HepG2 (cell line): Measurements from ENCODE around the gene L1CAM. TPM values are rescaled to one million over a fixed set of nuclear protein-coding genes. Genes with fewer than 3 reads are reported as not detected.

ENCODE experiments used
- ATAC-seq: fragments of 200-7000 bp; cut with Tn5 transposase; 3 replicates; pipeline ENCODE4 v1.9.1; 2020; ENCODE audit warnings: mild to moderate bottlenecking, moderate library complexity
- BruUV-seq: library from RNA; stranded (reverse); fragments of 400-500 nt; replicated peaks from 2 replicates; lab custom pipeline; 2021; lab: Mats Ljungman, UMichigan
- CTCF ChIA-PET: fragments of 300-600 bp; formaldehyde crosslinking; extraction: SDS; loops from one replicate; lab custom pipeline; 2021; ENCODE audit warnings: low total read pairs, inconsistent platforms, low intra/inter-chr PET ratio; lab: Yijun Ruan, JAX
- POLR2A ChIA-PET: fragments of 350-600 bp; sonication (Branson Sonifier 250); formaldehyde crosslinking; loops from one replicate; lab custom pipeline; 2020; ENCODE audit warnings: antibody characterized with exemption, inconsistent platforms; lab: Yijun Ruan, JAX
- DNase-seq: peaks from one replicate; pipeline ENCODE4 v3.0.0-alpha.2; 2015; ENCODE audit warnings: low spot score
- FAIRE-seq: peaks from 3 replicates; lab custom pipeline; 2011; peaks lifted over from hg19 to GRCh38; lab: Jason Lieb, UNC
- H2AFZ ChIP-seq: one replicate; pipeline ENCODE4 v1.6.1; 2011; ENCODE audit warnings: low read length, inconsistent platforms
- H3K27ac ChIP-seq: fragments of 300-600 bp; 3 replicates; pipeline ENCODE4 v1.8.0; 2011; ENCODE audit warnings: mixed run types, mild to moderate bottlenecking, mixed read lengths, low read length, inconsistent platforms; ENCODE audit not compliant: insufficient read depth; ENCODE audit errors: extremely low read length
- H3K27me3 ChIP-seq, 2 experiments: fragments of 200-600 bp in 1 of 2; 2 replicates in 1 of 2; 3 replicates in 1 of 2; pipeline versions ENCODE4 v1.6.0 to v1.8.0; 2011; ENCODE audit warnings: low read length in 2 of 2, mild to moderate bottlenecking in 2 of 2, moderate library complexity in 2 of 2, inconsistent platforms in 1 of 2; ENCODE audit not compliant: insufficient read depth in 2 of 2, control insufficient read depth in 1 of 2
- H3K36me3 ChIP-seq, 2 experiments: fragments of 200-600 bp in 1 of 2; replicated peaks in 1 of 2; 2 replicates in 1 of 2; 3 replicates in 1 of 2; pipeline versions ENCODE4 v1.5.1 to v1.8.0; 2011; ENCODE audit warnings: low read length in 2 of 2, inconsistent platforms in 1 of 2; ENCODE audit not compliant: insufficient read depth in 2 of 2, control insufficient read depth in 1 of 2
- H3K4me1 ChIP-seq: 2 replicates; pipeline ENCODE4 v1.5.1; 2012; ENCODE audit warnings: low read length, inconsistent platforms; ENCODE audit not compliant: insufficient read depth
- H3K4me2 ChIP-seq: 2 replicates; pipeline ENCODE4 v1.6.0; 2011; ENCODE audit warnings: low read depth, low read length, inconsistent platforms
- H3K4me3 ChIP-seq, 3 experiments: fragments of 200-600 bp in 1 of 3; sonication (generic), shearing (Covaris generic) in 1 of 3; replicated peaks in 1 of 3; 2 replicates each; pipeline ENCODE4 v1.5.1; 2011 to 2016; ENCODE audit warnings: low read length in 3 of 3, inconsistent platforms in 2 of 3, low read depth in 2 of 3, mild to moderate bottlenecking in 2 of 3, control low read depth in 1 of 3, mixed read lengths in 1 of 3; ENCODE audit not compliant: insufficient read depth in 1 of 3
- H3K79me2 ChIP-seq: one replicate; pipeline ENCODE4 v1.6.1; 2011; ENCODE audit warnings: low read length, inconsistent platforms; ENCODE audit not compliant: insufficient read depth
- H3K9ac ChIP-seq: 2 replicates; pipeline ENCODE4 v1.6.0; 2011; ENCODE audit warnings: mild to moderate bottlenecking, low read depth, low read length, inconsistent platforms; ENCODE audit not compliant: insufficient read depth
- H3K9me3 ChIP-seq: 2 replicates; pipeline ENCODE4 v1.5.1; 2012; ENCODE audit warnings: mild to moderate bottlenecking, low read length
- H4K20me1 ChIP-seq: 2 replicates; pipeline ENCODE4 v1.6.0; 2011; ENCODE audit warnings: inconsistent platforms, mild to moderate bottlenecking, low read length, moderate library complexity; ENCODE audit not compliant: insufficient read depth
- AGO2 ChIP-seq: fragments of 200-400 bp; formaldehyde crosslinking; optimal IDR thresholded peaks from 2 replicates; pipeline ENCODE3; 2017; ENCODE audit warnings: mild to moderate bottlenecking, low read depth, low read length, moderate library complexity
- EZH2 ChIP-seq: conservative IDR thresholded peaks from 2 replicates; pipeline ENCODE4 v1.6.1; 2012; ENCODE audit warnings: mild to moderate bottlenecking, low read depth, low read length, moderate library complexity
- HNRNPL ChIP-seq: fragments of 200-400 bp; formaldehyde crosslinking; IDR thresholded peaks from 2 replicates; pipeline ENCODE4 v1.6.1; 2017; ENCODE audit warnings: mild to moderate bottlenecking, low read depth, low read length
- KDM5B ChIP-seq: sonication (generic); formaldehyde crosslinking; IDR thresholded peaks from 2 replicates; pipeline ENCODE4 v1.4.0; 2020; ENCODE audit warnings: missing genetic modification reagents, mild to moderate bottlenecking, borderline replicate concordance
- SOX13 ChIP-seq, 3 experiments: fragments of 450-650 bp in 1 of 3; sonication (generic) in 1 of 3; formaldehyde crosslinking in 1 of 3; IDR thresholded peaks in 2 of 3; conservative IDR thresholded peaks in 1 of 3; 2 replicates each; pipeline versions ENCODE4 v1.5.0 to v1.6.1; 2016 to 2020; ENCODE audit warnings: antibody characterized with exemption in 1 of 3, mild to moderate bottlenecking in 1 of 3, missing compliant biosample characterization in 1 of 3, missing genetic modification reagents in 1 of 3, moderate library complexity in 1 of 3
- TAF1 ChIP-seq: sonication (generic); formaldehyde crosslinking; IDR thresholded peaks from 2 replicates; pipeline ENCODE4 v1.4.0; 2020; ENCODE audit warnings: missing genetic modification reagents
- ZNF24 ChIP-seq: fragments of 450-650 bp; IDR thresholded peaks from 2 replicates; pipeline ENCODE4 v1.6.1; 2017; ENCODE audit warnings: antibody characterized with exemption, mild to moderate bottlenecking
- ZNF530 ChIP-seq: sonication (generic); formaldehyde crosslinking; IDR thresholded peaks from 2 replicates; pipeline ENCODE4 v1.5.0; 2020; ENCODE audit warnings: low read depth, mild to moderate bottlenecking, missing genetic modification reagents
- ZNF564 ChIP-seq: sonication (generic); formaldehyde crosslinking; IDR thresholded peaks from 2 replicates; pipeline ENCODE4 v1.8.1; 2023; ENCODE audit warnings: mild to moderate bottlenecking, missing genetic modification reagents
- WGBS: methylation state at CpG from one replicate; pipeline ENCODE4 v1.1.6; 2017; ENCODE audit warnings: low lambda C conversion rate; 5-methylcytosine and 5-hydroxymethylcytosine counted together
- in situ Hi-C: cut with HindIII; loops from 2 replicates; pipeline ENCODE4 v1.10.0; 2017; ENCODE audit warnings: low pct_unique_long_range_greater_than_20kb; ENCODE audit not compliant: extremely low pct_ligation_motif_present
- intact Hi-C: fragments of 100-400 bp; cut with micrococcal nuclease; formaldehyde crosslinking; loops from one replicate; pipeline ENCODE4 v1.10.0; 2022; ENCODE audit not compliant: unreplicated experiment
- polyA plus RNA-seq, 8 experiments: library from polyadenylated mRNA; depleted of rRNA in 3 of 8; stranded (reverse) in 7 of 8; unstranded in 1 of 8; fragments of >200 nt; fragmentation: Illumina TruSeq in 4 of 8; extraction: Trizol in 4 of 8; gene quantifications; 2 replicates each; pipeline versions ENCODE4 v1.2.1 to v1.2.3, GENCODE V29; 2011 to 2016; ENCODE audit warnings: low read depth in 4 of 8, missing spikeins in 1 of 8, mixed read lengths in 1 of 8; ENCODE audit not compliant: insufficient read depth in 1 of 8
- total RNA-seq, 5 experiments: library from RNA; depleted of rRNA; stranded (reverse); fragments of >200 nt; fragmentation: Illumina TruSeq; extraction: Trizol; gene quantifications; 2 replicates each; pipeline ENCODE4 v1.2.3, GENCODE V29; 2016; ENCODE audit warnings: low read depth in 1 of 5
- TF ChIP-seq, protein P1 (sequence below): sonication (generic); formaldehyde crosslinking; IDR thresholded peaks from 2 replicates; pipeline ENCODE4 v1.5.0; 2020; ENCODE audit warnings: mild to moderate bottlenecking, missing genetic modification reagents, moderate library complexity
- TF ChIP-seq, protein P2 (sequence below): sonication (generic); IDR thresholded peaks from 2 replicates; pipeline ENCODE4 v1.6.1; 2016; ENCODE audit warnings: low read depth, borderline replicate concordance
- TF ChIP-seq, protein P3 (sequence below): sonication (generic); formaldehyde crosslinking; IDR thresholded peaks from 2 replicates; pipeline ENCODE4 v1.4.0; 2020; ENCODE audit warnings: missing genetic modification reagents
- TF ChIP-seq, protein P4 (sequence below): sonication (generic); formaldehyde crosslinking; IDR thresholded peaks from 2 replicates; pipeline ENCODE4 v1.4.0; 2020; ENCODE audit warnings: low read depth, missing genetic modification reagents

The L1CAM gene
- total and polyA plus RNA-seq, 2 of the 13 experiments (the other 11 are each of a cell fraction or from before 2014, with no cell fraction given) = 1.4 to 2.0 TPM

DNA sequence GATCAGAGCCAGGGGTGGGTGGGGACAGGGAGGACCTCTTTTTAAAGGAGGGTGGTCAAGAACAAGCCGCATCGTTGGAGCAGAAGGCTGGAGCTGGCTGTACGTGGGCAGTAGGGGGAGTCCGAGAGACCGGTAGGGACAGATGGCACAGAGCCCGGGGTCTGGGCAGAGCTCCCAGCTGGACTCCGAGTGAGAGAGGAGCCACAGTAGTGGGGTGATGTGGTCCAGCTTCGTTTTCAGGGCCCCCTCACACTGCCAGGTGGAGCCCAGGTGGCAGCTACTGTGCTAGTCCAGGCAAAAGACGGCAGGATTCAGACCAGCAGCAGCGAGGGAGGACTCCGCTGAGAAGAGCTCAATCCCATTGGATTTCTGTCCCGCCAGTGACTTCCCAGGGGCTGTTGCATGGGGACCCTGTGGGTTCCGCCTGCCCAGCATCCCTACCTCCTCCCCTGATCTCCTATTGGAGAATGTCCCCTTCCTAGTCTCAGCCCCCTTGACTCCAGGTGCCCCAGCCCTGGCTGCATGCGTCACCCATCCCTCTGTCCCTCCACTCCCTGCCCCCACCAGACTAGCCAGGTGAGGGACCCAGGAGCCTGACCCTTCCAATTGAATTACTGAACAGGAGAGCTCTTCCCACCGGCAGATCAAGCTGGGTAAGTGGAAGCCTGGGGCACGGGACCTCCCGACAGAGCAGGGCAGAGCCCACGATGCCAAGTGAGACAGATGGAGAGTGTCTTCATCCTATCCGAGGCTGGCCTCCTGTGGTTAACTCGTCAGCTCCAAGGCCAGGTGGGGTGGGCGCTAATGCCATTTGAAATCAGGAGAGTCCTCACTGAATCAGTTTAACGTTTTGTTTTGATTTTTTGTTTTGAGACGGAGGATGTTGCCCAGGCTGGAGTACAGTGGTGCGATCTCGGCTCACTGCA lies 37.2 kb upstream of the L1CAM start:
- no peaks in the 10 kb centered on the region for H3K79me2 ChIP-seq
- H3K4me3 ChIP-seq = peak overlapping the region in 1 of 3 experiments; percentile 59; a peak in 2 of 6 replicates
- H3K27me3 ChIP-seq = no peaks in the 10 kb centered on the region; a peak in 2 of 5 replicates
- no peaks in the 10 kb centered on the region for H3K36me3 ChIP-seq
- BruUV-seq = no TSS peak
- CTCF ChIA-PET = interaction anchor here (2.3 to 4.4 kb wide), 2 partner anchors 24 to 30 kb away, joined by 8 to 29 read pairs; no protein-coding TSS in a partner anchor
- intact Hi-C loops = no loop called here
- no peak for DNase-seq
- peak; percentile 69 for ATAC-seq
- 38% methylated on average over 7 of the region's 25 CpGs for WGBS
- 0 out of 2 replicates have a peak overlapping the region, but pooled peaks have one; percentile 29 for H3K9ac ChIP-seq
- no peaks in the 10 kb centered on the region for H3K9me3 ChIP-seq
- POLR2A ChIA-PET = interaction anchor here (0.9 to 1.9 kb wide), 6 partner anchors 11 to 159 kb away, joined by 3 to 9 read pairs (median 4); partner anchors contain the start of genes NAA10 and PLXNB3
- H4K20me1 ChIP-seq = no peaks in the 10 kb centered on the region
- FAIRE-seq = peak; percentile 53
- in situ Hi-C loops = no loop called here
- H3K4me2 ChIP-seq = peak overlapping the region; percentile 70
- peaks cover 55% of the 10 kb centered on the region for H3K4me1 ChIP-seq
- H3K27ac ChIP-seq = no peak overlapping the region
- H2AFZ ChIP-seq = no peak overlapping the region
- TF ChIP-seq TAF1 (no peak), ZNF24 (no peak), HNRNPL (peak; percentile 79), EZH2 (no peak), ZNF564 (CRISPR knock-in tag) (no peak), SOX13 (IDR thresholded peaks at IDR 0.05) (no peak), SOX13 (CRISPR knock-in tag; conservative IDR thresholded peaks at IDR 0.05 in 1 of 2, IDR thresholded peaks at IDR 0.05 in 1 of 2) (no peak), ZNF530 (no peak), KDM5B (CRISPR knock-in tag) (no peak), AGO2 (no peak)
- TF ChIP-seq, protein P1, sequence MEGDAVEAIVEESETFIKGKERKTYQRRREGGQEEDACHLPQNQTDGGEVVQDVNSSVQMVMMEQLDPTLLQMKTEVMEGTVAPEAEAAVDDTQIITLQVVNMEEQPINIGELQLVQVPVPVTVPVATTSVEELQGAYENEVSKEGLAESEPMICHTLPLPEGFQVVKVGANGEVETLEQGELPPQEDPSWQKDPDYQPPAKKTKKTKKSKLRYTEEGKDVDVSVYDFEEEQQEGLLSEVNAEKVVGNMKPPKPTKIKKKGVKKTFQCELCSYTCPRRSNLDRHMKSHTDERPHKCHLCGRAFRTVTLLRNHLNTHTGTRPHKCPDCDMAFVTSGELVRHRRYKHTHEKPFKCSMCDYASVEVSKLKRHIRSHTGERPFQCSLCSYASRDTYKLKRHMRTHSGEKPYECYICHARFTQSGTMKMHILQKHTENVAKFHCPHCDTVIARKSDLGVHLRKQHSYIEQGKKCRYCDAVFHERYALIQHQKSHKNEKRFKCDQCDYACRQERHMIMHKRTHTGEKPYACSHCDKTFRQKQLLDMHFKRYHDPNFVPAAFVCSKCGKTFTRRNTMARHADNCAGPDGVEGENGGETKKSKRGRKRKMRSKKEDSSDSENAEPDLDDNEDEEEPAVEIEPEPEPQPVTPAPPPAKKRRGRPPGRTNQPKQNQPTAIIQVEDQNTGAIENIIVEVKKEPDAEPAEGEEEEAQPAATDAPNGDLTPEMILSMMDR (CRISPR knock-in tag) = peak; percentile 64
- TF ChIP-seq, protein P2, sequence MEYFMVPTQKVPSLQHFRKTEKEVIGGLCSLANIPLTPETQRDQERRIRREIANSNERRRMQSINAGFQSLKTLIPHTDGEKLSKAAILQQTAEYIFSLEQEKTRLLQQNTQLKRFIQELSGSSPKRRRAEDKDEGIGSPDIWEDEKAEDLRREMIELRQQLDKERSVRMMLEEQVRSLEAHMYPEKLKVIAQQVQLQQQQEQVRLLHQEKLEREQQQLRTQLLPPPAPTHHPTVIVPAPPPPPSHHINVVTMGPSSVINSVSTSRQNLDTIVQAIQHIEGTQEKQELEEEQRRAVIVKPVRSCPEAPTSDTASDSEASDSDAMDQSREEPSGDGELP = 0 out of 2 replicates have a peak, but pooled peaks have one; percentile 26
- TF ChIP-seq, protein P3, sequence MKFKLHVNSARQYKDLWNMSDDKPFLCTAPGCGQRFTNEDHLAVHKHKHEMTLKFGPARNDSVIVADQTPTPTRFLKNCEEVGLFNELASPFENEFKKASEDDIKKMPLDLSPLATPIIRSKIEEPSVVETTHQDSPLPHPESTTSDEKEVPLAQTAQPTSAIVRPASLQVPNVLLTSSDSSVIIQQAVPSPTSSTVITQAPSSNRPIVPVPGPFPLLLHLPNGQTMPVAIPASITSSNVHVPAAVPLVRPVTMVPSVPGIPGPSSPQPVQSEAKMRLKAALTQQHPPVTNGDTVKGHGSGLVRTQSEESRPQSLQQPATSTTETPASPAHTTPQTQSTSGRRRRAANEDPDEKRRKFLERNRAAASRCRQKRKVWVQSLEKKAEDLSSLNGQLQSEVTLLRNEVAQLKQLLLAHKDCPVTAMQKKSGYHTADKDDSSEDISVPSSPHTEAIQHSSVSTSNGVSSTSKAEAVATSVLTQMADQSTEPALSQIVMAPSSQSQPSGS (CRISPR knock-in tag) = no peak
- TF ChIP-seq, protein P4, sequence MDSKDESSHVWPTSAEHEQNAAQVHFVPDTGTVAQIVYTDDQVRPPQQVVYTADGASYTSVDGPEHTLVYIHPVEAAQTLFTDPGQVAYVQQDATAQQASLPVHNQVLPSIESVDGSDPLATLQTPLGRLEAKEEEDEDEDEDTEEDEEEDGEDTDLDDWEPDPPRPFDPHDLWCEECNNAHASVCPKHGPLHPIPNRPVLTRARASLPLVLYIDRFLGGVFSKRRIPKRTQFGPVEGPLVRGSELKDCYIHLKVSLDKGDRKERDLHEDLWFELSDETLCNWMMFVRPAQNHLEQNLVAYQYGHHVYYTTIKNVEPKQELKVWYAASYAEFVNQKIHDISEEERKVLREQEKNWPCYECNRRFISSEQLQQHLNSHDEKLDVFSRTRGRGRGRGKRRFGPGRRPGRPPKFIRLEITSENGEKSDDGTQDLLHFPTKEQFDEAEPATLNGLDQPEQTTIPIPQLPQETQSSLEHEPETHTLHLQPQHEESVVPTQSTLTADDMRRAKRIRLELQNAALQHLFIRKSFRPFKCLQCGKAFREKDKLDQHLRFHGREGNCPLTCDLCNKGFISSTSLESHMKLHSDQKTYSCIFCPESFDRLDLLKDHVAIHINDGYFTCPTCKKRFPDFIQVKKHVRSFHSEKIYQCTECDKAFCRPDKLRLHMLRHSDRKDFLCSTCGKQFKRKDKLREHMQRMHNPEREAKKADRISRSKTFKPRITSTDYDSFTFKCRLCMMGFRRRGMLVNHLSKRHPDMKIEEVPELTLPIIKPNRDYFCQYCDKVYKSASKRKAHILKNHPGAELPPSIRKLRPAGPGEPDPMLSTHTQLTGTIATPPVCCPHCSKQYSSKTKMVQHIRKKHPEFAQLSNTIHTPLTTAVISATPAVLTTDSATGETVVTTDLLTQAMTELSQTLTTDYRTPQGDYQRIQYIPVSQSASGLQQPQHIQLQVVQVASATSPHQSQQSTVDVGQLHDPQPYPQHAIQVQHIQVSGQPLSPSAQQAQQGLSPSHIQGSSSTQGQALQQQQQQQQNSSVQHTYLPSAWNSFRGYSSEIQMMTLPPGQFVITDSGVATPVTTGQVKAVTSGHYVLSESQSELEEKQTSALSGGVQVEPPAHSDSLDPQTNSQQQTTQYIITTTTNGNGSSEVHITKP (CRISPR knock-in tag) = no peak
